Measurements from ENCODE around the gene ACSF3.

ACSF3 gene

GRCh38 chr16:89093602-89094251 lies at the start of gene ACSF3:
Gene ACSF3 (plus strand): TSS chr16:89093852. CDS start chr16:89100682, 6,830 bp downstream.
- DNase-seq (ENCODE audit: low read depth in 2 of 2): peak; percentile 61 to 70

GRCh38 chr16:89044418-89045180 lies 49.1 kb upstream of the ACSF3 start:
- no peak for DNase-seq (ENCODE audit: low read depth in 2 of 2)

GRCh38 chr16:89045181-89045815 lies 48.4 kb upstream of the ACSF3 start:
- no peak for DNase-seq (ENCODE audit: low read depth in 2 of 2)

- no peak for DNase-seq (ENCODE audit: low read depth in 2 of 2)
Measured at GRCh38 chr16:89045881-89046280, 47.8 kb upstream of the ACSF3 start.

- no peak for DNase-seq (ENCODE audit: low read depth in 2 of 2)
Measured at GRCh38 chr16:89046491-89046890, 47.2 kb upstream of the ACSF3 start.

- no peak for DNase-seq (ENCODE audit: low read depth in 2 of 2)
Measured at GRCh38 chr16:89047331-89048089, 46.1 kb upstream of the ACSF3 start.

GRCh38 chr16:89048090-89048725 lies 45.4 kb upstream of the ACSF3 start:
- DNase-seq (ENCODE audit: low read depth in 2 of 2): no peak

GRCh38 chr16:89048871-89049422 lies 44.7 kb upstream of the ACSF3 start:
- no peak for DNase-seq (ENCODE audit: low read depth in 2 of 2)

- DNase-seq (ENCODE audit: low read depth in 2 of 2): no peak
Measured at GRCh38 chr16:89049484-89050118, 44.1 kb upstream of the ACSF3 start.

- DNase-seq (ENCODE audit: low read depth in 2 of 2): no peak
Measured at GRCh38 chr16:89050119-89050867, 43.4 kb upstream of the ACSF3 start.

GRCh38 chr16:89050868-89051311 lies 42.8 kb upstream of the ACSF3 start:
- DNase-seq (ENCODE audit: low read depth in 2 of 2): no peak

GRCh38 chr16:89051521-89052166 lies 42.0 kb upstream of the ACSF3 start:
- DNase-seq (ENCODE audit: low read depth in 2 of 2): no peak

- DNase-seq (ENCODE audit: low read depth in 2 of 2): no peak
Measured at GRCh38 chr16:89052191-89052889, 41.3 kb upstream of the ACSF3 start.

GRCh38 chr16:89052890-89053724 lies 40.5 kb upstream of the ACSF3 start:
- DNase-seq (ENCODE audit: low read depth in 2 of 2): no peak

- DNase-seq (ENCODE audit: low read depth in 2 of 2): no peak
Measured at GRCh38 chr16:89053725-89054029, 40.0 kb upstream of the ACSF3 start.

- no peak for DNase-seq (ENCODE audit: low read depth in 2 of 2)
Measured at GRCh38 chr16:89054261-89054661, 39.4 kb upstream of the ACSF3 start.

- DNase-seq (ENCODE audit: low read depth in 2 of 2): no peak
Measured at GRCh38 chr16:89054714-89055113, 38.9 kb upstream of the ACSF3 start.

GRCh38 chr16:89055313-89055712 lies 38.3 kb upstream of the ACSF3 start:
- DNase-seq (ENCODE audit: low read depth in 2 of 2): no peak

Data from stimulated activated CD4-positive, alpha-beta T cell treated with anti-CD3 and anti-CD28 coated beads, Interleukin-1b, Interleukin-23, amount 100 ng/mL, for 4 hours (primary cell).